Mesodermal cell (in vitro differentiated cells): Measurements from ENCODE around the gene TMEM126B.
"Not testable (repeated sequence)": the region's sequence is repeated elsewhere in the genome, so short reads cannot be mapped to it uniquely, and the experiment has no call there.

Experiments
- H3K27ac ChIP-seq: 2 replicates; pipeline ENCODE4 v1.7.0; 2013; ENCODE audit warnings: mild to moderate bottlenecking, low read depth, low read length, moderate library complexity; ENCODE audit not compliant: severe bottlenecking
- H3K36me3 ChIP-seq: 2 replicates; pipeline ENCODE4 v1.7.1; 2013; ENCODE audit warnings: mild to moderate bottlenecking, low read length, moderate library complexity; ENCODE audit not compliant: control insufficient read depth, insufficient read depth
- H3K4me1 ChIP-seq: one replicate; pipeline ENCODE4 v1.7.1; 2013; ENCODE audit warnings: mild to moderate bottlenecking, low read length; ENCODE audit not compliant: insufficient read depth, control insufficient read depth, poor library complexity, severe bottlenecking
- H3K4me3 ChIP-seq: 2 replicates; pipeline ENCODE4 v1.7.0; 2013; ENCODE audit warnings: low read length, control low read depth, mild to moderate bottlenecking; ENCODE audit not compliant: insufficient read depth, poor library complexity, severe bottlenecking; ENCODE audit errors: extremely low read depth
- H3K9me3 ChIP-seq: 2 replicates; pipeline ENCODE4 v1.7.1; 2013; ENCODE audit warnings: mild to moderate bottlenecking, low read length, moderate library complexity; ENCODE audit not compliant: control insufficient read depth
- WGBS, 2 experiments: methylation state at CpG; one replicate each; pipeline ENCODE4 v1.1.5; 2013; ENCODE audit warnings: missing lambda C conversion rate in 2 of 2; ENCODE audit not compliant: insufficient coverage in 2 of 2; 5-methylcytosine and 5-hydroxymethylcytosine counted together

Gene TMEM126B

GRCh38 chr11:85608621-85609020 is 19.8 kb upstream of the TMEM126B start:
- not testable (repeated sequence) for H3K4me3 ChIP-seq, H3K4me1 ChIP-seq, H3K27ac ChIP-seq, H3K9me3 ChIP-seq, H3K36me3 ChIP-seq

GRCh38 chr11:85609286-85609685 is 19.1 kb upstream of the TMEM126B start:
- H3K36me3 ChIP-seq, H3K4me3 ChIP-seq, H3K9me3 ChIP-seq, H3K4me1 ChIP-seq, H3K27ac ChIP-seq: not testable (repeated sequence)
- WGBS, 2 experiments = 80 to 90% methylated on average over 2 of the region's 2 CpGs

DNA sequence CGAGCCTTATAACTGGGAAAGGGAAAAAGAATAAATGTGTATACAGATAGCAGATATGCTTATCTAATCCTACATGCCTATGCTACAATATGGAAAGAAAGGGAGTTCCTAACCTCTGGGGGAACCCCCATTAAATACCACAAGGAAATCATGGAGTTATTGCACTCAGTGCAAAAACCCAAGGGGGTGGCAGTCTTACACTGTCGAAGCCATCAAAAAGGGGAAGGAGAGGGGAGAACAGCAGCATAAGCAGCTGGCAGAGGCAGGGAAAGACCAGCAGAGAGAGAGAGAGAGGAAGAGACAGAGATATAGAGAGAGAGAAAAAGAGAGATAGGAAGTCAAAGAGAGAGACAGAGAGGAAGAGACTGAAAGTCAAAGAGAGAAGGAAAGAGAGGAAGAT is 16.8 kb upstream of the TMEM126B start:
- WGBS, 2 experiments = 100% methylated on average over 1 of the region's 2 CpGs; no CpG with 5 or more reads in 1 of the 2 experiments

GRCh38 chr11:85619499-85619898 is 8.9 kb upstream of the TMEM126B start:
- no peaks in the 10 kb centered on the region for H3K9me3 ChIP-seq
- H3K36me3 ChIP-seq = no peaks in the 10 kb centered on the region
- H3K4me3 ChIP-seq = no peak overlapping the region
- WGBS, 2 experiments = 89 to 100% methylated on average over 3 of the region's 6 CpGs
- no peaks in the 10 kb centered on the region for H3K4me1 ChIP-seq
- H3K27ac ChIP-seq = no peak overlapping the region

More for the DNA sequence above, 16.8 kb upstream of the TMEM126B start:
- H3K9me3 ChIP-seq, H3K4me1 ChIP-seq, H3K27ac ChIP-seq, H3K36me3 ChIP-seq, H3K4me3 ChIP-seq: not testable (repeated sequence)

DNA sequence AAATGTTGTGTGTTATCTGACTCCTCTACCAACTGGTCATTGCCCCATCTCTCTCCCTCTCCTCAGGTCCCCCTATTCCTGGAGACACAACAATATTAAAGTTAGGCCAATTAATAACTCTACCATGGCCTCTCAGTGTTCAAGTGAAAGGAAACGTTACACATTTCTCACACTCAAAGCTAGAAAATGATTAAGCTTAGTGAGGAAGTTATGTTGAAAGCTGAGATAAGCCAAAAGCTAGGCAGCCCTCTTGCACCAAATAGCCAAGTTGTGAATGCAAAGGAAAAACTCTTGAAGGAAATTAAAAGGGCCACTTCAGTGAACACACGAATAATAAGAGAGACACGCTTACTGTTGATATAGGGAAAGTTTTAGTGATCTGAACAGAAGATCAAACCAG is 8.1 kb upstream of the TMEM126B start:
- Histone ChIP-seq H3K4me1 (no peaks in the 10 kb centered on the region), H3K36me3 (no peaks in the 10 kb centered on the region), H3K9me3 (no peaks in the 10 kb centered on the region), H3K27ac (no peak overlapping the region), H3K4me3 (no peak overlapping the region)
- WGBS, 2 experiments = no CpG with 5 or more reads among the region's 3 CpGs

DNA sequence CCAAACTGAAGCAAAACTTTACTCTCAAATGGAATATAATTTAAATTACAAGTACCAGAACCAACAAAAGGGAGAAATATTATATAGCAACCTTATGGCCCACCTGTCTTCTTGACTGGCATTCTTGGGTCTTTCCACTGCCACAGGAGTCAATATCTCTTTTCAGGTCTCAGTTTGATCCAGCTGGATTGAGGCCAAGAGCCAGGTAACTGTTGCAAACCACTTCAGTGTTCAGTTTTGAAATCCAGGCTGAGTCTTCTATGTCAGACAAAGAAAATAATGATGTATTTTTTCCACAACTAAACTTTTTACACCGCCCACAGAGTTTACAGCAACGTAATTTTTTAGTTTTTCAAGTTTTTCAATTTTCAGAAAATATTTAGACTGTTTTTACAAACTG is 1.9 kb upstream of the TMEM126B start:
- Histone ChIP-seq H3K9me3 (no peaks in the 10 kb centered on the region), H3K4me1 (peaks cover 13% of the 10 kb centered on the region), H3K36me3 (peaks cover 11% of the 10 kb centered on the region), H3K27ac (no peak overlapping the region), H3K4me3 (no peak overlapping the region)
- WGBS, 2 experiments = no CpG with 5 or more reads among the region's 2 CpGs

DNA sequence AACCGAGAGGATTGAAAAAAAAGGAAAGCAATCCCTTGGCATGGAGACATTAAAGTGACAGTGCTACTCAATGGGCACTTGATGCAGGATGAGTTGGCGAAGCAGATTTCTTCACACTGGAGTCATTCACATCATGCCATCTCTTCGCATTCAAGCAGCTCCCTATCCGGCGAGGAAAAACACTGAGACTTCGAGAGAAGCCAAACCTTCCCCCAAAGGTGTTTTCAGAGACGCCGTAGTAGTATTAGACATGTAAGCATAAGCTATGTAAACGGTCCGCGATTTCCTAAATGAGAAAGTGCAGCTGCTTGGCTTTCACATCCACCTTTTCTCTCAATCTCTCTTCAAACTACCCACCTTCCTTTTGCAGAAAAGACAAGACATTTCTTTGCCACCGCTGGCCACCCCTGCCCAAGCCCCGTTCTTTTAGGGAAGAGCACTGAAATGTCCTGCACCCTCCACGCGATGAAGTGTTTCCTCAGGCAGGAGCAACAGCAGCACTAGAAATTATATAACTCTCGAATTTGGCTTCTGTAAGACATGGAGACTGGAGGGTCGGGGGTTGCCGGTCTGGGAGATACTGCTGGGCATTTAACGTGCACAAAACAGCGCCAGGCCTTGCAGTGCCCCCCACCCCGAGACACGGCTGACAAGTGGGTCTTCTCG is 928 bp upstream of the TMEM126B start, which contains the start of gene DLG2:
DLG2 (minus strand) TSS at position 13 of the 666 bp plus-strand sequence.
- H3K4me3 ChIP-seq = peak within 1 kb of the TSS; percentile 56
- peak within 1 kb of the TSS; percentile 77 for H3K27ac ChIP-seq
- peaks cover 13% of the 10 kb centered on the region for H3K4me1 ChIP-seq
- peaks cover 16% of the 10 kb centered on the region for H3K36me3 ChIP-seq
- no peaks in the 10 kb centered on the region for H3K9me3 ChIP-seq
- WGBS, 2 experiments = 1 to 5% methylated on average over 12 to 13 of the region's 23 CpGs

GRCh38 chr11:85628771-85629341 is 463 bp downstream of the TMEM126B start:
- peaks cover 16% of the 10 kb centered on the region for H3K36me3 ChIP-seq
- peak overlapping the region; percentile 41 for H3K27ac ChIP-seq
- peaks cover 13% of the 10 kb centered on the region for H3K4me1 ChIP-seq
- no peaks in the 10 kb centered on the region for H3K9me3 ChIP-seq
- peak overlapping the region; percentile 56 for H3K4me3 ChIP-seq
- 0% methylated on average over 3 to 8 of the region's 13 CpGs for WGBS, 2 experiments

DNA sequence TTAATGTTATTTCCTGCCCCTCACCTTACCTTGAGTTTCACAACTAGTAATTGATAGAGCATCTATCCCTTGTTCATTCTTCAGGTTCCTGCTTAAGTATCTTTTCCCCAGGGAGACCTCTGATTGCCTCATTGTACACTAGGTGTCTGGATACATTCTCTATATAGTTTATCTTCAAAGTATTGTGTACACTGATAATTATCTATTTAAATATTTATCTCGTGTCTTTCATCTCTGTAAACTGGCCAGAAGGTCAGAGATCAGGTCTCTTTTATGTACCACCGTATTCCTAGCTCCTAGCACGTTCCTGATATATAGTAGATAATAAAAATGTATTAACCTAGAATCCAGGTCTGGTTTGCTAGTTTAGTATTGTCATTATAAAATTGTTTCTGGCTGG is 6.4 kb downstream of the TMEM126B start:
- H3K9me3 ChIP-seq = no peaks in the 10 kb centered on the region
- H3K4me1 ChIP-seq = peaks cover 4% of the 10 kb centered on the region
- no CpG with 5 or more reads among the region's 3 CpGs for WGBS, 2 experiments
- H3K36me3 ChIP-seq = peaks cover 37% of the 10 kb centered on the region
- H3K27ac ChIP-seq = no peak overlapping the region
- no peak overlapping the region for H3K4me3 ChIP-seq

- 81% methylated on average over 2 of the region's 2 CpGs; no CpG with 5 or more reads in 1 of the 2 experiments for WGBS, 2 experiments
- no peak overlapping the region for H3K27ac ChIP-seq
- no peak overlapping the region for H3K4me3 ChIP-seq
- H3K9me3 ChIP-seq = no peaks in the 10 kb centered on the region
- H3K4me1 ChIP-seq = no peaks in the 10 kb centered on the region
- H3K36me3 ChIP-seq = peaks cover 3% of the 10 kb centered on the region
These were observed 14.8 kb downstream of the TMEM126B start for GRCh38 chr11:85643191-85643614.

- Histone ChIP-seq H3K36me3 (peaks cover 11% of the 10 kb centered on the region), H3K4me1 (no peaks in the 10 kb centered on the region), H3K27ac (peak overlapping the region; percentile 62), H3K9me3 (no peaks in the 10 kb centered on the region), H3K4me3 (peak overlapping the region; percentile 63)
- WGBS, 2 experiments = 93% methylated on average over 2 of the region's 2 CpGs; no CpG with 5 or more reads in 1 of the 2 experiments
These were observed 18.7 kb downstream of the TMEM126B start for GRCh38 chr11:85647078-85647477.
